HepG2 (cell line): Measurements from ENCODE around the gene AIP. TPM values are rescaled to one million over a fixed set of nuclear protein-coding genes. Genes with fewer than 3 reads are reported as not detected.

Source experiments
- ATAC-seq: fragments of 200-7000 bp; cut with Tn5 transposase; 3 replicates; pipeline ENCODE4 v1.9.1; 2020; ENCODE audit warnings: mild to moderate bottlenecking, moderate library complexity
- BruUV-seq: library from RNA; stranded (reverse); fragments of 400-500 nt; replicated peaks from 2 replicates; lab custom pipeline; 2021; lab: Mats Ljungman, UMichigan
- CTCF ChIA-PET: fragments of 300-600 bp; formaldehyde crosslinking; extraction: SDS; loops from one replicate; lab custom pipeline; 2021; ENCODE audit warnings: low total read pairs, inconsistent platforms, low intra/inter-chr PET ratio; lab: Yijun Ruan, JAX
- POLR2A ChIA-PET: fragments of 350-600 bp; sonication (Branson Sonifier 250); formaldehyde crosslinking; loops from one replicate; lab custom pipeline; 2020; ENCODE audit warnings: antibody characterized with exemption, inconsistent platforms; lab: Yijun Ruan, JAX
- DNase-seq: peaks from one replicate; pipeline ENCODE4 v3.0.0-alpha.2; 2015; ENCODE audit warnings: low spot score
- FAIRE-seq: peaks from 3 replicates; lab custom pipeline; 2011; peaks lifted over from hg19 to GRCh38; lab: Jason Lieb, UNC
- H2AFZ ChIP-seq: one replicate; pipeline ENCODE4 v1.6.1; 2011; ENCODE audit warnings: low read length, inconsistent platforms
- H3K27ac ChIP-seq: fragments of 300-600 bp; 3 replicates; pipeline ENCODE4 v1.8.0; 2011; ENCODE audit warnings: mixed run types, mild to moderate bottlenecking, mixed read lengths, low read length, inconsistent platforms; ENCODE audit not compliant: insufficient read depth; ENCODE audit errors: extremely low read length
- H3K27me3 ChIP-seq, 2 experiments: fragments of 200-600 bp in 1 of 2; 2 replicates in 1 of 2; 3 replicates in 1 of 2; pipeline versions ENCODE4 v1.6.0 to v1.8.0; 2011; ENCODE audit warnings: low read length in 2 of 2, mild to moderate bottlenecking in 2 of 2, moderate library complexity in 2 of 2, inconsistent platforms in 1 of 2; ENCODE audit not compliant: insufficient read depth in 2 of 2, control insufficient read depth in 1 of 2
- H3K36me3 ChIP-seq, 2 experiments: fragments of 200-600 bp in 1 of 2; replicated peaks in 1 of 2; 2 replicates in 1 of 2; 3 replicates in 1 of 2; pipeline versions ENCODE4 v1.5.1 to v1.8.0; 2011; ENCODE audit warnings: low read length in 2 of 2, inconsistent platforms in 1 of 2; ENCODE audit not compliant: insufficient read depth in 2 of 2, control insufficient read depth in 1 of 2
- H3K4me1 ChIP-seq: 2 replicates; pipeline ENCODE4 v1.5.1; 2012; ENCODE audit warnings: low read length, inconsistent platforms; ENCODE audit not compliant: insufficient read depth
- H3K4me2 ChIP-seq: 2 replicates; pipeline ENCODE4 v1.6.0; 2011; ENCODE audit warnings: low read depth, low read length, inconsistent platforms
- H3K4me3 ChIP-seq, 3 experiments: fragments of 200-600 bp in 1 of 3; sonication (generic), shearing (Covaris generic) in 1 of 3; replicated peaks in 1 of 3; 2 replicates each; pipeline ENCODE4 v1.5.1; 2011 to 2016; ENCODE audit warnings: low read length in 3 of 3, inconsistent platforms in 2 of 3, low read depth in 2 of 3, mild to moderate bottlenecking in 2 of 3, control low read depth in 1 of 3, mixed read lengths in 1 of 3; ENCODE audit not compliant: insufficient read depth in 1 of 3
- H3K79me2 ChIP-seq: one replicate; pipeline ENCODE4 v1.6.1; 2011; ENCODE audit warnings: low read length, inconsistent platforms; ENCODE audit not compliant: insufficient read depth
- H3K9ac ChIP-seq: 2 replicates; pipeline ENCODE4 v1.6.0; 2011; ENCODE audit warnings: mild to moderate bottlenecking, low read depth, low read length, inconsistent platforms; ENCODE audit not compliant: insufficient read depth
- H3K9me3 ChIP-seq: 2 replicates; pipeline ENCODE4 v1.5.1; 2012; ENCODE audit warnings: mild to moderate bottlenecking, low read length
- H4K20me1 ChIP-seq: 2 replicates; pipeline ENCODE4 v1.6.0; 2011; ENCODE audit warnings: inconsistent platforms, mild to moderate bottlenecking, low read length, moderate library complexity; ENCODE audit not compliant: insufficient read depth
- CBX5 ChIP-seq: sonication (generic); formaldehyde crosslinking; IDR thresholded peaks from 2 replicates; pipeline ENCODE4 v1.4.0; 2020; ENCODE audit warnings: missing genetic modification reagents, borderline replicate concordance
- GABPA ChIP-seq, 2 experiments: IDR thresholded peaks; 2 replicates each; pipeline ENCODE4 v1.6.1; 2011 to 2016; ENCODE audit warnings: low read depth in 2 of 2, low read length in 1 of 2, missing biosample characterization in 1 of 2, missing genetic modification characterization in 1 of 2
- KDM3A ChIP-seq: IDR thresholded peaks from 2 replicates; pipeline ENCODE4 v1.6.1; 2018; ENCODE audit warnings: low read depth, missing compliant biosample characterization
- MIER3 ChIP-seq: IDR thresholded peaks from 2 replicates; pipeline ENCODE4 v1.6.1; 2016; ENCODE audit warnings: missing compliant biosample characterization, borderline replicate concordance
- MTA1 ChIP-seq: sonication (generic); formaldehyde crosslinking; IDR thresholded peaks from 2 replicates; pipeline ENCODE4 v1.4.0; 2020; ENCODE audit warnings: missing genetic modification reagents, mild to moderate bottlenecking, borderline replicate concordance
- NCOA1 ChIP-seq: sonication (generic); formaldehyde crosslinking; IDR thresholded peaks from 2 replicates; pipeline ENCODE4 v1.9.0; 2021; ENCODE audit warnings: missing genetic modification reagents
- TBX2 ChIP-seq: sonication (generic); formaldehyde crosslinking; IDR thresholded peaks from 2 replicates; pipeline ENCODE4 v1.5.0; 2020; ENCODE audit warnings: missing genetic modification reagents, mild to moderate bottlenecking, borderline replicate concordance
- ZBTB21 ChIP-seq: sonication (generic); formaldehyde crosslinking; IDR thresholded peaks from 2 replicates; pipeline ENCODE4 v1.4.0; 2020; ENCODE audit warnings: missing genetic modification reagents
- ZMYM2 ChIP-seq: sonication (generic); formaldehyde crosslinking; IDR thresholded peaks from 2 replicates; pipeline ENCODE4 v1.8.0; 2022; ENCODE audit warnings: mild to moderate bottlenecking, missing genetic modification reagents
- ZNF274 ChIP-seq: sonication (generic); formaldehyde crosslinking; IDR thresholded peaks from 2 replicates; pipeline ENCODE4 v1.5.1; 2020; ENCODE audit warnings: mild to moderate bottlenecking, missing genetic modification reagents
- ZNF431 ChIP-seq: sonication (generic); formaldehyde crosslinking; IDR thresholded peaks from 2 replicates; pipeline ENCODE4 v1.9.0; 2022; ENCODE audit warnings: missing genetic modification reagents, low read depth, mild to moderate bottlenecking, borderline replicate concordance
- ZNF441 ChIP-seq: sonication (generic); formaldehyde crosslinking; IDR thresholded peaks from 2 replicates; pipeline ENCODE4 v1.7.0; 2021; ENCODE audit warnings: missing genetic modification reagents, borderline replicate concordance
- ZNF451 ChIP-seq: sonication (generic); formaldehyde crosslinking; IDR thresholded peaks from 2 replicates; pipeline ENCODE4 v1.5.0; 2020; ENCODE audit warnings: mild to moderate bottlenecking, missing genetic modification reagents
- ZNF674 ChIP-seq: sonication (generic); formaldehyde crosslinking; IDR thresholded peaks from 2 replicates; pipeline ENCODE4 v1.5.0; 2020; ENCODE audit warnings: low read depth, mild to moderate bottlenecking, missing genetic modification reagents
- WGBS: methylation state at CpG from one replicate; pipeline ENCODE4 v1.1.6; 2017; ENCODE audit warnings: low lambda C conversion rate; 5-methylcytosine and 5-hydroxymethylcytosine counted together
- in situ Hi-C: cut with HindIII; loops from 2 replicates; pipeline ENCODE4 v1.10.0; 2017; ENCODE audit warnings: low pct_unique_long_range_greater_than_20kb; ENCODE audit not compliant: extremely low pct_ligation_motif_present
- intact Hi-C: fragments of 100-400 bp; cut with micrococcal nuclease; formaldehyde crosslinking; loops from one replicate; pipeline ENCODE4 v1.10.0; 2022; ENCODE audit not compliant: unreplicated experiment
- polyA plus RNA-seq, 8 experiments: library from polyadenylated mRNA; depleted of rRNA in 3 of 8; stranded (reverse) in 7 of 8; unstranded in 1 of 8; fragments of >200 nt; fragmentation: Illumina TruSeq in 4 of 8; extraction: Trizol in 4 of 8; gene quantifications; 2 replicates each; pipeline versions ENCODE4 v1.2.1 to v1.2.3, GENCODE V29; 2011 to 2016; ENCODE audit warnings: low read depth in 4 of 8, missing spikeins in 1 of 8, mixed read lengths in 1 of 8; ENCODE audit not compliant: insufficient read depth in 1 of 8
- total RNA-seq, 5 experiments: library from RNA; depleted of rRNA; stranded (reverse); fragments of >200 nt; fragmentation: Illumina TruSeq; extraction: Trizol; gene quantifications; 2 replicates each; pipeline ENCODE4 v1.2.3, GENCODE V29; 2016; ENCODE audit warnings: low read depth in 1 of 5
- TF ChIP-seq, protein P1 (sequence below): sonication (generic); formaldehyde crosslinking; IDR thresholded peaks from 2 replicates; pipeline ENCODE4 v1.4.0; 2020; ENCODE audit warnings: missing genetic modification reagents
- TF ChIP-seq, protein P2 (sequence below): sonication (generic); formaldehyde crosslinking; IDR thresholded peaks from 2 replicates; pipeline ENCODE4 v1.5.1; 2020; ENCODE audit warnings: missing genetic modification reagents, mild to moderate bottlenecking, borderline replicate concordance
- TF ChIP-seq, protein P3 (sequence below): sonication (generic); formaldehyde crosslinking; IDR thresholded peaks from 2 replicates; pipeline ENCODE4 v1.8.0; 2022; ENCODE audit warnings: mild to moderate bottlenecking, missing genetic modification reagents, moderate library complexity
- TF ChIP-seq, protein P4 (sequence below): IDR thresholded peaks from 2 replicates; pipeline ENCODE4 v1.6.1; 2016; ENCODE audit warnings: low read depth, control low read depth
- TF ChIP-seq, protein P5 (sequence below): sonication (generic); formaldehyde crosslinking; IDR thresholded peaks from 2 replicates; pipeline ENCODE4 v1.8.0; 2022; ENCODE audit warnings: missing genetic modification reagents, low read depth, mild to moderate bottlenecking, borderline replicate concordance

Gene AIP
- total and polyA plus RNA-seq, 2 of the 13 experiments (the other 11 are each of a cell fraction or from before 2014, with no cell fraction given) = 51.8 to 110 TPM

DNA sequence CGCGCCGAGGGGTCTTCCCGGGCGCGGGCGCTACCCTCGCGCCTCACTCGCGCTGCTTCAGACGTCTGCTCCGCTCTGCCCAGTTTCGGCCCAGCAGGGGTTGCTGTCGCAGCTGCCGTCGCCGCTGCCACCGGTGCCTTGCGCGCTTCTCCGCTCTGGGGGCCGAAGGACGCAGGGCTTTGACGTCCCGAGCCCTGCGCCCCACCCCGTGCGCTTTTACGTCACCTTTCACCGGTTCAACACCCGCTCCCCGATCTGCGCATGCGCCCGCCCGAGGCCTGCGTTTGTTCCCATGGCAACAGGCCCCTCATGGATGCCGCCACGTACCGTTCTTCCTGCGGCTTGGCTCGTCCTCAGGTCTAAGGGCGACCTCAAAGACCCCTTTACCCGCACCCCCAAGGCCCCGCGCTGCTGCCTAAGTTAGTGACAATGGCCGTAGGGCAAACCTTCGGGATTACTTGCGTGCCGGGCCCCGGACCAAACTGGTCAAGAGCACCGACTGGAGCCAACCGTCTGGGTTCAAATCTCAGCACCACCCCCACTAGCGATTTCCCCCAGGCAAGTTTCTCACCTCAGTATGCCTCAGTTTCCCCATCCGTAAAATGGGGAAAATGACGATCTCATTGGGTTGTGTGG lies 25.8 kb downstream of the AIP start:
- WGBS = 0% methylated on average over 3 of the region's 57 CpGs
- peak; percentile 55; the same call in 1 of the 2 replicates for TF ChIP-seq TBX2 (CRISPR knock-in tag)
- no peak for TF ChIP-seq GABPA (IDR thresholded peaks at IDR 0.05; ENCODE audit: low read depth, low read length)
- TF ChIP-seq GABPA (CRISPR knock-in tag; IDR thresholded peaks at IDR 0.05; ENCODE audit: low read depth) = no peak
- TF ChIP-seq, protein P1, sequence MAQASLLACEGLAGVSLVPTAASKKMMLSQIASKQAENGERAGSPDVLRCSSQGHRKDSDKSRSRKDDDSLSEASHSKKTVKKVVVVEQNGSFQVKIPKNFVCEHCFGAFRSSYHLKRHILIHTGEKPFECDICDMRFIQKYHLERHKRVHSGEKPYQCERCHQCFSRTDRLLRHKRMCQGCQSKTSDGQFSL (CRISPR knock-in tag) = no peak
- TF ChIP-seq MTA1 (CRISPR knock-in tag) = no peak
- TF ChIP-seq ZNF441 (CRISPR knock-in tag) = no peak
- TF ChIP-seq, protein P2, sequence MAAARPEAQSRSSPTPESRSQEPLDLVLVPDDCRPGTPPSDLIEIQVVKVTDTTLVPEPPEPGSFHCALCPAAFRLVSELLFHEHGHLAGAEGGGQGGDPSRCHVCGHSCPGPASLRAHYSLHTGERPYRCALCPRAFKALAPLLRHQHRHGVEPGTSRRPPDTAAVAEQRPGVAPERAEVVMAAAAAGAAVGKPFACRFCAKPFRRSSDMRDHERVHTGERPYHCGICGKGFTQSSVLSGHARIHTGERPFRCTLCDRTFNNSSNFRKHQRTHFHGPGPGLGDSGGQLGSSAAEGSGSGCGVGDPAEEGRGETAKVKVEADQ (CRISPR knock-in tag) = no peak
- peak; percentile 30; the same call in 1 of the 2 replicates for TF ChIP-seq MIER3
- TF ChIP-seq CBX5 (CRISPR knock-in tag) = peak; percentile 35; the same call in 1 of the 2 replicates
- 0 out of 2 replicates have a peak, but pooled peaks have one; percentile 34 for TF ChIP-seq ZMYM2 (CRISPR knock-in tag)
- TF ChIP-seq ZBTB21 (CRISPR knock-in tag) = peak; percentile 90
- TF ChIP-seq, protein P3, sequence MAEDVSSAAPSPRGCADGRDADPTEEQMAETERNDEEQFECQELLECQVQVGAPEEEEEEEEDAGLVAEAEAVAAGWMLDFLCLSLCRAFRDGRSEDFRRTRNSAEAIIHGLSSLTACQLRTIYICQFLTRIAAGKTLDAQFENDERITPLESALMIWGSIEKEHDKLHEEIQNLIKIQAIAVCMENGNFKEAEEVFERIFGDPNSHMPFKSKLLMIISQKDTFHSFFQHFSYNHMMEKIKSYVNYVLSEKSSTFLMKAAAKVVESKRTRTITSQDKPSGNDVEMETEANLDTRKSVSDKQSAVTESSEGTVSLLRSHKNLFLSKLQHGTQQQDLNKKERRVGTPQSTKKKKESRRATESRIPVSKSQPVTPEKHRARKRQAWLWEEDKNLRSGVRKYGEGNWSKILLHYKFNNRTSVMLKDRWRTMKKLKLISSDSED = no peak
- no peak for TF ChIP-seq ZNF674 (CRISPR knock-in tag)
- TF ChIP-seq NCOA1 (CRISPR knock-in tag) = peak; percentile 58; the same call in 1 of the 2 replicates
- peak; percentile 86 for TF ChIP-seq ZNF451
- 0 out of 2 replicates have a peak, but pooled peaks have one; percentile 31 for TF ChIP-seq ZNF274 (CRISPR knock-in tag)
- TF ChIP-seq KDM3A (CRISPR knock-in tag) = no peak
- TF ChIP-seq, protein P4, sequence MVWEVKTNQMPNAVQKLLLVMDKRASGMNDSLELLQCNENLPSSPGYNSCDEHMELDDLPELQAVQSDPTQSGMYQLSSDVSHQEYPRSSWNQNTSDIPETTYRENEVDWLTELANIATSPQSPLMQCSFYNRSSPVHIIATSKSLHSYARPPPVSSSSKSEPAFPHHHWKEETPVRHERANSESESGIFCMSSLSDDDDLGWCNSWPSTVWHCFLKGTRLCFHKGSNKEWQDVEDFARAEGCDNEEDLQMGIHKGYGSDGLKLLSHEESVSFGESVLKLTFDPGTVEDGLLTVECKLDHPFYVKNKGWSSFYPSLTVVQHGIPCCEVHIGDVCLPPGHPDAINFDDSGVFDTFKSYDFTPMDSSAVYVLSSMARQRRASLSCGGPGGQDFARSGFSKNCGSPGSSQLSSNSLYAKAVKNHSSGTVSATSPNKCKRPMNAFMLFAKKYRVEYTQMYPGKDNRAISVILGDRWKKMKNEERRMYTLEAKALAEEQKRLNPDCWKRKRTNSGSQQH (CRISPR knock-in tag) = peak; percentile 57; the same call in 1 of the 2 replicates
- TF ChIP-seq, protein P5, sequence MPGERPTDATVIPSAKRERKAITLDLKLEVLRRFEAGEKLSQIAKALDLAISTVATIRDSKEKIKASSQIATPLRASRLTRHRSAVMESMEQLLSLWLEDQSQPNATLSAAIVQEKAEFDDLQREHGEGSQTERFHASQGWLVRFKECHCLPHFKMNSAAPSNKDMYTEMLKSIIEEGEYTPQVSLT (CRISPR knock-in tag) = no peak
- no peak for TF ChIP-seq ZNF431 (CRISPR knock-in tag)

More for the DNA sequence above, 25.8 kb downstream of the AIP start:
- FAIRE-seq (no peak), ATAC-seq (peak; percentile 17), DNase-seq (peak; percentile 91)
- H4K20me1 ChIP-seq = no peaks in the 10 kb centered on the region
- no peaks in the 10 kb centered on the region for H3K9me3 ChIP-seq
- intact Hi-C loops (no loop called here), in situ Hi-C loops (loop anchor here (5.0 kb wide), 1 partner anchor 106 kb away; the partner anchor contains the start of genes PPP1CA and TBC1D10C)
- H3K4me1 ChIP-seq = peaks cover 54% of the 10 kb centered on the region
- H3K27ac ChIP-seq = peak overlapping the region; percentile 96
- H3K36me3 ChIP-seq = no peaks in the 10 kb centered on the region
- H3K79me2 ChIP-seq = peaks cover 10% of the 10 kb centered on the region
- no TSS peak for BruUV-seq
- POLR2A ChIA-PET = interaction anchor here (0.8 kb wide), 1 partner anchor 116 kb away, joined by 3 read pairs; the partner anchor contains the start of gene RAD9A
- peak overlapping the region; percentile 94 for H3K9ac ChIP-seq
- peak overlapping the region; percentile 95 for H3K4me2 ChIP-seq
- H3K27me3 ChIP-seq = no peaks in the 10 kb centered on the region
- H3K4me3 ChIP-seq = peak overlapping the region; percentile 74 to 98 (median 91)
- CTCF ChIA-PET = interaction anchor here (0.6 kb wide), 1 partner anchor 98 kb away, joined by 3 read pairs; the partner anchor contains the start of gene NDUFV1
- no peak overlapping the region for H2AFZ ChIP-seq
